Activated CD4-positive, alpha-beta T cell treated with anti-CD3 and anti-CD28 coated beads, Interleukin-2, amount 10 ng/mL, durations not matched to agents 7 days and 5 days (primary cell): ENCODE results near the gene MAD1L1. TPM values are rescaled to one million over a fixed set of nuclear protein-coding genes. Genes with fewer than 3 reads are reported as not detected.

Source experiments
- CTCF ChIA-PET: fragments of 350-600 bp; sonication (Branson Sonifier 250); formaldehyde crosslinking; loops from one replicate; lab custom pipeline; 2021; ENCODE audit warnings: antibody characterized with exemption; lab: Charles Lee
- POLR2A ChIA-PET: fragments of 350-600 bp; sonication (Branson Sonifier 250); formaldehyde crosslinking; loops from one replicate; lab custom pipeline; 2021; ENCODE audit warnings: antibody characterized with exemption; lab: Charles Lee
- DNase-seq: peaks from one replicate; pipeline ENCODE4 v3.0.0-alpha.2; 2020
- H3K27ac Mint-ChIP-seq: one replicate; pipeline ENCODE4 v1.8.0; 2021; ENCODE audit warnings: mild to moderate bottlenecking, moderate library complexity, mixed read lengths
- H3K27me3 Mint-ChIP-seq: one replicate; pipeline ENCODE4 v1.8.0; 2021; ENCODE audit warnings: mixed read lengths
- H3K36me3 Mint-ChIP-seq: one replicate; pipeline ENCODE4 v1.8.0; 2021; ENCODE audit warnings: low read depth, mixed read lengths
- H3K4me1 Mint-ChIP-seq: one replicate; pipeline ENCODE4 v1.8.0; 2021; ENCODE audit warnings: mixed read lengths
- H3K4me3 Mint-ChIP-seq: one replicate; pipeline ENCODE4 v1.8.0; 2021; ENCODE audit warnings: mild to moderate bottlenecking, moderate library complexity, mixed read lengths
- H3K9me3 Mint-ChIP-seq: one replicate; pipeline ENCODE4 v1.8.0; 2021; ENCODE audit warnings: mixed read lengths
- total RNA-seq, 2 experiments: library from RNA; stranded (reverse); gene quantifications; one replicate each; pipeline ENCODE4 v1.2.3, GENCODE V29; 2021

The MAD1L1 gene
- total RNA-seq, 2 experiments from 2014 or later = 125 to 127 TPM

DNA sequence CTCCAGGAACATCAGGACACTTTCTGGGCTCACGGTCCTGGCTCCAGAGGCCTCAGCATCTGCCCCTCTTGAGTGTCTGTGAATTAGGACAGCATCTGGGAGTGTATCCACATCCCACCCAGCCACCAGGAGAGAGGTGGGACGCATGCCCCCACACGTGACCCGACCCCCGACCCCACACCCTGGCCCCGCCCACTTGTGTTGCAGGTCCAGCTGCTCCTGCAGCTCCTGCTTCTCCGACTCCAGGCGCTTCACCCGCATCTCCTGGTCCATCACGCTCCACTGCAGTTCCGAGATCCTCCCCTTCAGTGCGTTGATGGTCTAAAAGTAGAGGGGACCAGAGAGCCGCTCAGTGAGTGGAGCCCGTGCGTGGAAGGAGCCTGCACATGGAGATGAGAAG, 13.6 kb downstream of the MAD1L1 start:
- CTCF ChIA-PET = no interaction called here
- POLR2A ChIA-PET = no interaction called here
- no peak for DNase-seq
- no peaks in the 10 kb centered on the region for H3K9me3 Mint-ChIP-seq
- H3K27me3 Mint-ChIP-seq = no peaks in the 10 kb centered on the region
- no peak overlapping the region for H3K4me3 Mint-ChIP-seq
- peaks cover 12% of the 10 kb centered on the region for H3K4me1 Mint-ChIP-seq
- H3K27ac Mint-ChIP-seq = no peak overlapping the region
- H3K36me3 Mint-ChIP-seq = peaks cover 10% of the 10 kb centered on the region

DNA sequence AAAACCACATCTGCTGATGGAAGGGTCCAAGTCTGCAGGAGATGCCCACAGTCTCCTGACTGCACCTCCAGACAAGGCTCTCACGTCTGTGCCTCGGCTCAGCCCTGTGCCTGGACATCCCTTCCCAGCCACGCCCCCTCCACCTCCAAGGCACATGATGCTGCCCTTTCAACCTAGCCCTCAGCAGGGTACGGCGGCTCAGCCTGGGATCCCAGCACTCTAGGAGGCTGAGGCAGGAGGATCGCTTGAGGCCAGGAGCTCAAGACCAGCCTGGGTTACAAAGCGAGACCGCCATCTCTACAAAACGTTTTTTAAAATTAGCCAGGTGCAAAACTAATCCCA, 14.3 kb downstream of the MAD1L1 start:
- peaks cover 16% of the 10 kb centered on the region for H3K4me1 Mint-ChIP-seq
- H3K36me3 Mint-ChIP-seq = peaks cover 14% of the 10 kb centered on the region
- DNase-seq = no peak
- CTCF ChIA-PET = no interaction called here
- POLR2A ChIA-PET = no interaction called here
- H3K4me3 Mint-ChIP-seq = no peak overlapping the region
- no peaks in the 10 kb centered on the region for H3K9me3 Mint-ChIP-seq
- no peaks in the 10 kb centered on the region for H3K27me3 Mint-ChIP-seq
- no peak overlapping the region for H3K27ac Mint-ChIP-seq

DNA sequence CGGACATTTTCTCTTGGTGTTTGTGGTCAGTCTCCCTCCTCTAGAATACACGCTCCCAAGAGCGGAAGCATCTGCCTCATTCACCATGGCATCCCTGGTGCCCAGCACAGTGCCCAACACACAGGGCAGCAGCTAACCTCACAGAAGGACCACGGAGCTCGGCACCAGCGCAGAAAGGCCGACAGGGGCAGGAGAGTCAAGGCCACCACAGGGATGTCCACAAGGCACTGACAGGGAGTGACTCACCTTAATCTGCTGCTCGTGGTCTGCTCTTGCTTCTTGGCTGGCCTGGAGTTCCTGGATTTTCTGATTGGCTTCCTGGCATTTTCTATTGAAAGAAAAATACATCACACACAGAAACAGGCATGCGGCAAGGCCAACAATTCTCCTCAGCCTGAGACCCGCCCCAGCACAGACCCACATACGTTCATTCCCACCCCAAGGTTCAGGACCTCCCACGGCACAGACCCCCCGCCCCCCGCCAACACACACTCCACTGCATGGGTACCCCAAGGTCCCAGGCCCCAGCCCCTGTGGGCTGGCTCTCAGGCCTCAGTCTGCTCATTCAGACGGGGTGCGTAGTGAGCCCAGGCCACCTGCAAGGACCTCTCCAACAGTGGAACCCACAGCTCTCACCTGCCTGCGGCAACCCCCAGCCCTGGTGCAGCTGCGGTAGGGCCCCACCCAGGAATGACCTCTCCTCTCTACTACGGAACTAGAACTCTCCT, 14.9 kb downstream of the MAD1L1 start:
- Mint-ChIP-seq H3K27ac (no peak overlapping the region), H3K4me3 (no peak overlapping the region), H3K36me3 (peaks cover 14% of the 10 kb centered on the region), H3K27me3 (no peaks in the 10 kb centered on the region), H3K4me1 (peaks cover 16% of the 10 kb centered on the region), H3K9me3 (no peaks in the 10 kb centered on the region)
- CTCF ChIA-PET = no interaction called here
- POLR2A ChIA-PET = no interaction called here
- no peak for DNase-seq

DNA sequence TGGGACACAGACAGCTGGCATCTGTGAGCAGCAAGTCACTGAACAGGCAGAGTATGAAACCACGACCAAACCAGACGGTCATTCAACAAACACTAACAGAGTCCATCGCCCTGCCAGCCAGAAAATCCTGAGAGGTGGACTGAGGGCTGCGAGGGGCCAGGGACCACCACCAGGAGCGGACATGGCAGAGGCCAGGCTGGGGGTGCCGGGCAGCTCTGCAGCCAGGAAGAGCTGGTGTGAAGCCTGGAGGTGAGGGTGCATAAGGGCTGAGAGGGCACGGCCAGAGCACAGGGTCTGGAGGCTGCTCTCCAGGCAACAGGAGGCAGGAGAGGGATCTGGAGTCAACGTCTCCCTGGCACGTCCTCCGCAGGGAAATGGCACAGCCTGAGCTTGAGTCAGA, 15.5 kb downstream of the MAD1L1 start:
- Mint-ChIP-seq H3K9me3 (no peaks in the 10 kb centered on the region), H3K4me1 (peaks cover 16% of the 10 kb centered on the region), H3K36me3 (peaks cover 20% of the 10 kb centered on the region), H3K27me3 (no peaks in the 10 kb centered on the region), H3K27ac (no peak overlapping the region), H3K4me3 (no peak overlapping the region)
- ChIA-PET CTCF (no interaction called here), POLR2A (no interaction called here)
- no peak for DNase-seq

DNA sequence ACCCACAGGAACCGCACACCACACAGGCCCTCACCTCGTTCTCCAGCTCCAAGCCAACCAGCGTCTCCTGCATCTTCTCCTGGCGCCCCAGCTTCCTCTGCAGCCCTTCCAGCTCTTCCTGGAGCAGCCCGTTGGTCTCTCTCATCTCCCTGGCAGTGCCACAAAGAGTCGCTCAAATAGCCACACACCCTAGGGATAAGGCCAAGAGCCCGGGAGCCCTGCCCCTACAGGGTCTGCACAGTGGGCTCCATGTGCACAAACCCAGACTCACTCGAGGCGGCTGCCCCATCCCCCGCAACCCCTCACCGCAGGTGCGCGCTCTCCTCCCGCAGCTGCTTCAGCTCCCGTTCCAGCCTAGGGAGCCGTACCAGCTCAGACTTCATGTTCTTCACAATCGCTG, 16.9 kb downstream of the MAD1L1 start:
- Mint-ChIP-seq H3K4me3 (no peak overlapping the region), H3K4me1 (peaks cover 16% of the 10 kb centered on the region), H3K9me3 (no peaks in the 10 kb centered on the region), H3K36me3 (peaks cover 27% of the 10 kb centered on the region), H3K27ac (peak overlapping the region; percentile 10), H3K27me3 (no peaks in the 10 kb centered on the region)
- CTCF ChIA-PET = no interaction called here
- POLR2A ChIA-PET = no interaction called here
- no peak for DNase-seq

DNA sequence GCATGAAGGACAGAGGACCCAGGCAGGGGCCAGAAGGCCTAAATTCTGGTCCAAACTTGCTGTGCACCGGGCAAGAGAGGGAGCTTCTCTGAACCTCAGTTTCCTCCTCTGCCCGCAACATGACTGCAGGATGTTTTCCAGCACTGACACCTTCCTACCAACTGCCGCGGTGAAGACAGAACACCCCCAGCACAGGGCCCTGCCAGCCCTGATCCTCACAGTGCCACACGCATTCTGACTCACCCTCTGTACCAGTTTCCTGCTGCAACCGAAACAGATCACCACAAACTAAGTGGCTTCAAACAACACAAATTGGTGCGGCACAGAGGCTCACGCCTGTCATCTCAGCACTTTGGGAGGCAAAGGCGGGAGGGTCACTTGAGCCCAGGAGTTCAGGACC, 18.1 kb downstream of the MAD1L1 start:
- DNase-seq = peak; percentile 24
- Mint-ChIP-seq H3K4me3 (no peak overlapping the region), H3K27me3 (no peaks in the 10 kb centered on the region), H3K4me1 (peaks cover 16% of the 10 kb centered on the region), H3K27ac (peak overlapping the region; percentile 80), H3K36me3 (peaks cover 28% of the 10 kb centered on the region), H3K9me3 (no peaks in the 10 kb centered on the region)
- ChIA-PET POLR2A (no interaction called here), CTCF (interaction anchor here (0.5 to 1.1 kb wide), 3 partner anchors 45 to 636 kb away, joined by 3 to 4 read pairs (median 4); no protein-coding TSS in a partner anchor)

DNA sequence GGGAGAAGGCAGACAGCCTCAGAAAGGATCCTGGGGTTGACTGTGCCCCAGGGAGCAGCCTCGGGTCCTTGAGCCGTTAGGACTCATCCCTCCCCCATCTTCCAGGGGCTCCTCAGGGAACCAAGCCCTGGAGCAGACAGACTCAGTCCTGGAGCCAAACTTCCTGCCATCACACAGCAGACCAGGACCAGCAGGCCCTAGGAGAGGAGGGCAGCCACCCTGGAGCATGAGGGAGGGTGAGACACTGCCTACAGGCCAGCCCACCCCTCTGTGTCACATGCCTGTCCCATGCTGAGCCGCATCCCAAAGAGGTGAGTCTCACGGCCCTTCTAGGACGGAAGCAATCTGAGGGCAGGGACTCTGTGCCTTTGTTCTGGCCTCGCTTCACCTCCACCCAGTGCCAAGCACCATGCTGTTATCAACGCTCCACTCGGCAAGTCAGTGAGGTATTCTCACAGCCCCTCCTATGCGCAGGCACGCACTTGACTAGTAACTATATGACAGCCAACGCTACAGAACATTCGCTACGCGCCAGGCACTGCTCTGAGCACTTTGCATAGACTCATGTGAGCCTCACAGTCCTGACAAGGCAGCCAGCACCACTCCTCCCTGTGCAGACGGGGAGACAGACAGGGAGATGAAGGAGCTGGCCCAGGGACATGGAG, 19.1 kb downstream of the MAD1L1 start:
- H3K36me3 Mint-ChIP-seq = peaks cover 32% of the 10 kb centered on the region
- peaks cover 16% of the 10 kb centered on the region for H3K4me1 Mint-ChIP-seq
- DNase-seq = no peak
- no peaks in the 10 kb centered on the region for H3K9me3 Mint-ChIP-seq
- ChIA-PET POLR2A (no interaction called here), CTCF (no interaction called here)
- H3K27ac Mint-ChIP-seq = peak overlapping the region; percentile 76
- no peak overlapping the region for H3K4me3 Mint-ChIP-seq
- no peaks in the 10 kb centered on the region for H3K27me3 Mint-ChIP-seq

DNA sequence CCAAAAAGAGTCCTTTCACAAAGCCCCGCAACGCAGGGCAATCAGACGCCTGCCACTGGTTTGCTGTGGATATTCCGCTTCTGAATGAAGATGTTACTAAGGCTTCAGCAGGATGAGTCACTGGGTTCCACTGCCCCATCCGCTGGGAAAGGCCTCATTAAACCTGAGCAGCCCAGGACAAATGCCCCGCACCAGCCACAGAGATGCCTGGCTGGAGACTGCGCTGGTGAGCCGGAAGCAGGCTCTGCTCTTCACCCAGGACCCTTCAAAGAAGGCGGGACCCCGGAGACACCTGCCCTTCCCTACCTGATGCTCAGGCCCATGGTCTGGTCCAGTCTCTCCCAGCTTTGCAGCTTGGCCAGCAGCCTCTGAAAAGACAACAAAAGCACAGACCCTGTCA, 19.8 kb downstream of the MAD1L1 start:
- Mint-ChIP-seq H3K4me3 (no peak overlapping the region), H3K4me1 (peaks cover 16% of the 10 kb centered on the region), H3K27ac (no peak overlapping the region), H3K9me3 (no peaks in the 10 kb centered on the region), H3K27me3 (no peaks in the 10 kb centered on the region), H3K36me3 (peaks cover 37% of the 10 kb centered on the region)
- DNase-seq = no peak
- ChIA-PET POLR2A (no interaction called here), CTCF (no interaction called here)

DNA sequence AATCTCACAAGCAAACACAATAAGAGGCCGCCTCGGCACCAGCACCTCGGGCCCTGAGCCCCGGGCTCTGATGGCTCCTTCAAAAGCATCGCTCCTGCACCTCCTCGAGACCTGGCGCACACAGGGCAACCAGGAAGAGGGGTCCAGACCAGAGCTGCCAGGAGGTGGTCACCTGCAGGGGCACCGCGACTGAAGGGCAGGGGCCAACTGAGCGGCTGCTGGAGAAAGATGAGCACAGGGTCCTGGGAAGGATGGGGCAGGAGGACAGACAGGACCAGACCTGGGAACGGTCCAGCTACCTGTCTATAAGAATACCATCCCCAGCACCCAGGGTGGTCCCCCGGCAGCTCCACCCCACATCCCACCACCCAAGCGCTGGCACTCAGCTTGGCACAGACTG, 20.8 kb downstream of the MAD1L1 start:
- no peaks in the 10 kb centered on the region for H3K27me3 Mint-ChIP-seq
- no peak overlapping the region for H3K27ac Mint-ChIP-seq
- peaks cover 16% of the 10 kb centered on the region for H3K4me1 Mint-ChIP-seq
- H3K36me3 Mint-ChIP-seq = peaks cover 37% of the 10 kb centered on the region
- DNase-seq = no peak
- ChIA-PET POLR2A (no interaction called here), CTCF (interaction anchor here (0.6 to 1.2 kb wide), 2 partner anchors 12 to 14 kb away, joined by 3 read pairs; no protein-coding TSS in a partner anchor)
- H3K9me3 Mint-ChIP-seq = no peaks in the 10 kb centered on the region
- H3K4me3 Mint-ChIP-seq = no peak overlapping the region

DNA sequence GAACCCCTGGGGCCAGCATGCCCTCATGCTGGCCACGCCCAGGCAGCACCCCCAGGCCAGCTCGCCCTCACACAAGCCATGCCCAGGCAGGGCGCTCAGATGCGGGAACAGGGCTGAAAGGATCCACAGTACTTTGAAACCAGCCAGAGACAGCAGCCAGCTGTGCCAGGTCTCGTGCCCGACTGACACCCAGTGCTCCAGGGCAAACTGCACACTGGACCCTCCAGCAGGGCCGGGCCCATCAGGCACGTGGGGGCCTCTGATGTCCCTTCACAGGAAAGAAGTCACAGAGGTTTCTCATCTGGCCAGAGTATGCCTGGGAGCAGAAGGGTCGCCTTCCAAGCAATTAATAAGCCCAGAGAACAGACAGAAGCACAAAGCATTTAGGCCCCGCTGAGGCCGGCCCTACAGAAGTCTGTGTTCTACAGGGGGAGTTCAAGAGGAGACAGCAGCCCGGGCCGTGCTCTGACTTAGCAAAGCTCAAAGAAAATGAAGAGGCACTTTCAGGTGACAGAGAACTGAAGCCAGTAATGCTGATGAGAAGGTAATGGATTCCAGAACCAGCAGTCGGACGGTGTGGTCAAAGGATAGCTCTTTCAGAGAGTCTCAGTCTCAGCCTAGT, 21.4 kb downstream of the MAD1L1 start:
- CTCF ChIA-PET = interaction anchor here (1.2 kb wide), 1 partner anchor 15 kb away, joined by 3 read pairs; no protein-coding TSS in a partner anchor
- peaks cover 37% of the 10 kb centered on the region for H3K36me3 Mint-ChIP-seq

DNA sequence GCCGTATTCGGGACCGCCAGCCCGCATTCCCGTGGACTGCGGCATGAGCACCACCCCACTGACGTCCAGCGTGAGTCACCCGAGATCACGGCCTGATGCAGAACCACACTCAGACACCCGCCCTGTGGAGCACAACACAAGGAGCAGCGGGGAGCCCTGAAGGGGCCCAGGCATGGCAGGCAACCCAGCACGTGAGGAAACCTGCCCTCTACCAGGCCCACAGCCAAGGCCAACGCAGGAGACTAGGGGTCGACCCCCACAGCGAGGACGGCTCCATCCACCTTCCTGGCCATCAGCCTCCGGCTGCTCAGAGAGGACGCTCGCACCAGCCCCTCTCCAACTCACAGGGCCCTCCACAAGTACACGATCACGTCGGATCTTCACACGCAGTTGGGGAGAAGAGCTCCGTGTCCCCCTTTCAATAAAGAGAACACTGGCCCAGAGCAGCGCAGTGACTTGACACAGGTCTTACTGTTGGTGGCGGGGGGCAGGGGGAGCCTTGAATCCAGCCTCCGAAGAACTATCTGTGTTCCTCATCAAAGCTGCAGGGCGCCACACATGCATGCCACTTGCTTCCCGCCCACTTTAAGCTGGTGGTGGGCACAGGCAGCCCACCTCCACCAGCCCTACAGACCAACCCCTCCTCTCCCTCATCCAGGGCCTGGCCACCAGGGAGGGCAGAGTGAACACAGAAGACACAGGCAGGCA, 22.0 kb downstream of the MAD1L1 start:
- ChIA-PET CTCF (interaction anchor here (0.9 to 1.2 kb wide), 2 partner anchors 16 to 22 kb away, joined by 3 read pairs; partner anchors contain the start of gene MAD1L1), POLR2A (no interaction called here)
- Mint-ChIP-seq H3K4me1 (peaks cover 11% of the 10 kb centered on the region), H3K27me3 (no peaks in the 10 kb centered on the region), H3K4me3 (no peak overlapping the region), H3K36me3 (peaks cover 33% of the 10 kb centered on the region), H3K9me3 (no peaks in the 10 kb centered on the region), H3K27ac (no peak overlapping the region)
- no peak for DNase-seq

More for the DNA sequence above, 21.4 kb downstream of the MAD1L1 start:
- POLR2A ChIA-PET = no interaction called here
- peaks cover 16% of the 10 kb centered on the region for H3K4me1 Mint-ChIP-seq
- H3K27ac Mint-ChIP-seq = no peak overlapping the region
- H3K27me3 Mint-ChIP-seq = no peaks in the 10 kb centered on the region
- no peak overlapping the region for H3K4me3 Mint-ChIP-seq
- DNase-seq = no peak
- no peaks in the 10 kb centered on the region for H3K9me3 Mint-ChIP-seq

DNA sequence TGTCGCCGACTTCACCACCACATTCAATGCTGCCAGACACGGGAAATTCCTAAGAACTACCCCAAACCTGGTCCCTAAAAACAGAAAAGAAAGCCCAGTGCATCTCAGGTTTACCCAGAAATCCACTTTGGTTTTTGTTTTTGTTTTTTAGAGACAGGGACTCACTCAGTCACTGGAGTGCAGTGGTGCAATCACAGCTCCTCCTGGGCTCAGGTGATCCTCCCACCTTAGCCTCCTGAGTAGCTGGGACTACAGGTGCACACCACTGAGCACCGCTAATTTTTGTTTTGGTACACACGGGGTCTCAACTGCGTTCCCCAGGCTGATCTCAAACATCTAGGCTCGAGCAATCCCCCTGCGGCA, 22.8 kb downstream of the MAD1L1 start:
- Mint-ChIP-seq H3K9me3 (no peaks in the 10 kb centered on the region), H3K27me3 (no peaks in the 10 kb centered on the region), H3K36me3 (peaks cover 28% of the 10 kb centered on the region), H3K27ac (no peak overlapping the region), H3K4me1 (peaks cover 8% of the 10 kb centered on the region), H3K4me3 (no peak overlapping the region)
- CTCF ChIA-PET = interaction anchor here (0.9 to 1.1 kb wide), 2 partner anchors 22 to 23 kb away, joined by 3 read pairs; partner anchors contain the start of gene MAD1L1
- POLR2A ChIA-PET = no interaction called here
- DNase-seq = no peak
